GM23338 (cell line): ENCODE measurements around the gene CTSG.
"Not testable (repeated sequence)": the region's sequence is repeated elsewhere in the genome, so short reads cannot be mapped to it uniquely, and the experiment has no call there.

ENCODE experiments used
- CREB1 ChIP-seq: fragments of 250-450 bp; sonication (Bioruptor Pico); IDR thresholded peaks from 2 replicates; pipeline ENCODE4 v1.5.0; 2020; ENCODE audit warnings: low read depth, mild to moderate bottlenecking, moderate library complexity
- CTCF ChIP-seq, 2 experiments: fragments of 200-600 bp in 1 of 2; sonication (generic) in 1 of 2; conservative IDR thresholded peaks; 2 replicates each; pipeline versions ENCODE4 v1.5.1 to v1.6.1; 2016 to 2017; ENCODE audit warnings: antibody characterized with exemption in 2 of 2, low read depth in 2 of 2, mild to moderate bottlenecking in 2 of 2, moderate library complexity in 1 of 2
- EZH2 ChIP-seq: fragments of 200-600 bp; sonication (generic); IDR thresholded peaks from one replicate; pipeline ENCODE4 v1.8.0; 2017; ENCODE audit warnings: antibody characterized with exemption, mild to moderate bottlenecking, low read depth; ENCODE audit not compliant: unreplicated experiment
- EZH2phosphoT487 ChIP-seq: fragments of 200-600 bp; sonication (generic); IDR thresholded peaks from one replicate; pipeline ENCODE4 v1.8.1; 2018; ENCODE audit warnings: antibody characterized with exemption; ENCODE audit not compliant: unreplicated experiment
- NANOG ChIP-seq: IDR thresholded peaks from 2 replicates; pipeline ENCODE4 v1.6.1; 2016; ENCODE audit warnings: antibody characterized with exemption, borderline replicate concordance
- POLR2AphosphoS5 ChIP-seq: IDR thresholded peaks from 2 replicates; pipeline ENCODE4 v1.6.1; 2016; ENCODE audit warnings: antibody characterized with exemption, low read depth
- REST ChIP-seq: IDR thresholded peaks from one replicate; pipeline ENCODE4 v1.6.1; 2018; ENCODE audit warnings: antibody characterized with exemption; ENCODE audit not compliant: unreplicated experiment
- ZNF462 ChIP-seq: fragments of 250-450 bp; sonication (Bioruptor Pico); IDR thresholded peaks from 2 replicates; pipeline ENCODE4 v1.5.0; 2020; ENCODE audit warnings: mild to moderate bottlenecking, moderate library complexity

GRCh38 chr14:24584402-24584801 lies 8.4 kb upstream of the CTSG start:
- not testable (repeated sequence) for TF ChIP-seq REST; EZH2; POLR2AphosphoS5; CTCF (conservative IDR thresholded peaks at IDR 0.05; ENCODE audit: low read depth in 2 of 2); CREB1; ZNF462 (CRISPR knock-in tag); NANOG; EZH2phosphoT487
